Peyer's patch (tissue), 4 donors: ENCODE results near the gene ABCC6. TPM values are rescaled to one million over a fixed set of nuclear protein-coding genes. Genes with fewer than 3 reads are reported as not detected.
"Not testable (repeated sequence)": the region's sequence is repeated elsewhere in the genome, so short reads cannot be mapped to it uniquely, and the experiment has no call there.

ENCODE experiments used
- DNase-seq, 3 donors: peaks; one replicate each; pipeline ENCODE4 v3.0.0-alpha.2; 2017 to 2019
- H3K27ac ChIP-seq, 4 donors: fragments of 200-600 bp; sonication (generic); one replicate each; pipeline ENCODE4 v1.5.1; 2016 to 2019
- H3K27me3 ChIP-seq, 2 donors: fragments of 200-600 bp; sonication (generic); one replicate each; pipeline ENCODE4 v1.5.1; 2019
- H3K36me3 ChIP-seq, 3 donors: fragments of 200-600 bp; sonication (generic); one replicate each; pipeline ENCODE4 v1.5.1; 2016 to 2019
- H3K4me1 ChIP-seq, 4 donors: fragments of 200-600 bp; sonication (generic); one replicate each; pipeline ENCODE4 v1.5.1; 2016 to 2019
- H3K4me3 ChIP-seq, 4 donors: fragments of 200-600 bp; sonication (generic); 1 replicate in 3 of 4; 2 replicates in 1 of 4; pipeline ENCODE4 v1.5.1; 2016 to 2019; ENCODE audit warnings: mild to moderate bottlenecking in 1 of 4
- H3K9me3 ChIP-seq, 4 donors: fragments of 200-600 bp; sonication (generic); one replicate each; pipeline ENCODE4 v1.5.1; 2016 to 2019; ENCODE audit warnings: mild to moderate bottlenecking in 1 of 4
- CTCF ChIP-seq, 6 experiments: fragments of 450-650 bp in 4 of 6; fragments of 200-600 bp in 2 of 6; sonication (generic) in 1 of 6; IDR thresholded peaks; one replicate each; pipeline ENCODE4 v1.5.1; 2017 to 2019; ENCODE audit warnings: antibody characterized with exemption in 6 of 6, mild to moderate bottlenecking in 3 of 6, moderate library complexity in 1 of 6
- POLR2A ChIP-seq, 2 donors: fragments of 450-650 bp; IDR thresholded peaks; one replicate each; pipeline ENCODE4 v1.5.1; 2017; ENCODE audit warnings: antibody characterized with exemption in 2 of 2, mild to moderate bottlenecking in 2 of 2, moderate library complexity in 2 of 2
- total RNA-seq, 4 donors: library from RNA; depleted of rRNA; stranded (reverse); fragments of >200 nt; gene quantifications; one replicate each; pipeline ENCODE4 v1.1.0, GENCODE V29; 2016

Gene ABCC6
- total RNA-seq, 4 donors from 2014 or later = 12.4 to 113 (median 76.2) TPM

- Histone ChIP-seq H3K9me3 (no peaks in the 10 kb centered on the region), H3K36me3 (peaks cover 0 to 59% (median 0%) of the 10 kb centered on the region in 3 donors), H3K4me3 (no peak overlapping the region), H3K27me3 (no peaks in the 10 kb centered on the region), H3K27ac (no peak overlapping the region), H3K4me1 (no peaks in the 10 kb centered on the region)
- TF ChIP-seq CTCF (IDR thresholded peaks at IDR 0.05) (no peak), POLR2A (IDR thresholded peaks at IDR 0.05) (no peak)
- no peak for DNase-seq
Observed at GRCh38 chr16:16109453-16110110, 113.7 kb downstream of the ABCC6 start.

GRCh38 chr16:16108759-16109158 lies 114.5 kb downstream of the ABCC6 start:
- no peak for DNase-seq
- peaks cover 0 to 60% (median 0%) of the 10 kb centered on the region in 3 donors for H3K36me3 ChIP-seq
- H3K4me1 ChIP-seq = no peaks in the 10 kb centered on the region
- no peaks in the 10 kb centered on the region for H3K27me3 ChIP-seq
- no peak overlapping the region for H3K27ac ChIP-seq
- no peaks in the 10 kb centered on the region for H3K9me3 ChIP-seq
- H3K4me3 ChIP-seq = no peak overlapping the region
- TF ChIP-seq POLR2A (IDR thresholded peaks at IDR 0.05) (no peak), CTCF (IDR thresholded peaks at IDR 0.05) (no peak)

GRCh38 chr16:16107839-16108238 lies 115.5 kb downstream of the ABCC6 start:
- H3K36me3 ChIP-seq = peaks cover 0 to 60% (median 0%) of the 10 kb centered on the region in 3 donors

GRCh38 chr16:16106466-16106865 lies 116.8 kb downstream of the ABCC6 start:
- no peaks in the 10 kb centered on the region for H3K4me1 ChIP-seq
- no peaks in the 10 kb centered on the region for H3K27me3 ChIP-seq
- H3K27ac ChIP-seq = no peak overlapping the region
- peaks cover 0 to 53% (median 0%) of the 10 kb centered on the region in 3 donors for H3K36me3 ChIP-seq
- no peak for DNase-seq
- no peaks in the 10 kb centered on the region for H3K9me3 ChIP-seq
- no peak overlapping the region for H3K4me3 ChIP-seq
- no peak for TF ChIP-seq POLR2A (IDR thresholded peaks at IDR 0.05)
- no peak for TF ChIP-seq CTCF (IDR thresholded peaks at IDR 0.05)

More at GRCh38 chr16:16107839-16108238, 115.5 kb downstream of the ABCC6 start:
- no peaks in the 10 kb centered on the region for H3K9me3 ChIP-seq
- no peak for TF ChIP-seq POLR2A (IDR thresholded peaks at IDR 0.05)
- TF ChIP-seq CTCF (IDR thresholded peaks at IDR 0.05) = no peak
- DNase-seq = no peak
- no peak overlapping the region for H3K27ac ChIP-seq
- no peaks in the 10 kb centered on the region for H3K27me3 ChIP-seq
- no peaks in the 10 kb centered on the region for H3K4me1 ChIP-seq
- H3K4me3 ChIP-seq = no peak overlapping the region

GRCh38 chr16:16105646-16106045 lies 117.6 kb downstream of the ABCC6 start:
- Histone ChIP-seq H3K4me3 (no peak overlapping the region), H3K9me3 (no peaks in the 10 kb centered on the region), H3K27ac (no peak overlapping the region), H3K27me3 (no peaks in the 10 kb centered on the region), H3K36me3 (peaks cover 0 to 44% (median 0%) of the 10 kb centered on the region in 3 donors), H3K4me1 (no peaks in the 10 kb centered on the region)
- peak in 1 of 3 donors; percentile 18 for DNase-seq
- TF ChIP-seq CTCF (IDR thresholded peaks at IDR 0.05) = no peak
- no peak for TF ChIP-seq POLR2A (IDR thresholded peaks at IDR 0.05)

- Histone ChIP-seq H3K36me3 (peaks cover 0 to 40% (median 0%) of the 10 kb centered on the region in 3 donors), H3K27ac (peak overlapping the region in 1 of 4 donors; percentile 17)
- not testable (repeated sequence) for H3K9me3 ChIP-seq, H3K4me1 ChIP-seq, DNase-seq, H3K27me3 ChIP-seq, H3K4me3 ChIP-seq
Observed at GRCh38 chr16:16104804-16105141, 118.5 kb downstream of the ABCC6 start.

- not testable (repeated sequence) for H3K4me3 ChIP-seq, DNase-seq, H3K4me1 ChIP-seq, H3K9me3 ChIP-seq, H3K27me3 ChIP-seq
- peak overlapping the region in 1 of 4 donors; percentile 17 for H3K27ac ChIP-seq
- peaks cover 0 to 40% (median 0%) of the 10 kb centered on the region in 3 donors for H3K36me3 ChIP-seq
Observed at GRCh38 chr16:16104132-16104803, 119.0 kb downstream of the ABCC6 start.
